ENCODE measurements around the gene IQCH.
A peak's percentile ranks its signal among the peaks of the same experiment; 100 is the strongest.

The IQCH gene

GRCh38 chr15:67303490-67304363, 49.1 kb downstream of the IQCH start:
- DNase-seq = no peak

GRCh38 chr15:67304778-67305177, 50.2 kb downstream of the IQCH start:
- DNase-seq = no peak

GRCh38 chr15:67305506-67305905, 50.9 kb downstream of the IQCH start:
- DNase-seq = no peak

GRCh38 chr15:67307156-67307555, 52.6 kb downstream of the IQCH start:
- DNase-seq = peak; percentile 24

GRCh38 chr15:67307889-67308597, 53.5 kb downstream of the IQCH start:
- no peak for DNase-seq

GRCh38 chr15:67311731-67312130, 57.1 kb downstream of the IQCH start:
- no peak for DNase-seq

GRCh38 chr15:67319961-67320360, 65.4 kb downstream of the IQCH start:
- DNase-seq = no peak

- DNase-seq = no peak
Measured at GRCh38 chr15:67321352-67321751, 66.8 kb downstream of the IQCH start.

GRCh38 chr15:67322481-67322880, 67.9 kb downstream of the IQCH start:
- peak; percentile 68 for DNase-seq

- DNase-seq = no peak
Measured at GRCh38 chr15:67327312-67327711, 72.7 kb downstream of the IQCH start.

- no peak for DNase-seq
Measured at GRCh38 chr15:67327737-67328136, 73.2 kb downstream of the IQCH start.

- DNase-seq = peak; percentile 58
Measured at GRCh38 chr15:67329984-67330733, 75.6 kb downstream of the IQCH start.

- DNase-seq = no peak
Measured at GRCh38 chr15:67331676-67332075, 77.1 kb downstream of the IQCH start.

- DNase-seq = no peak
Measured at GRCh38 chr15:67335026-67335425, 80.4 kb downstream of the IQCH start.

- no peak for DNase-seq
Measured at GRCh38 chr15:67335534-67336222, 81.1 kb downstream of the IQCH start.

GRCh38 chr15:67340630-67341029, 86.0 kb downstream of the IQCH start:
- no peak for DNase-seq

GRCh38 chr15:67341539-67341938, 87.0 kb downstream of the IQCH start:
- no peak for DNase-seq

- no peak for DNase-seq
Measured at GRCh38 chr15:67343206-67343605, 88.6 kb downstream of the IQCH start.

GRCh38 chr15:67349634-67350033, 95.0 kb downstream of the IQCH start:
- no peak for DNase-seq

- no peak for DNase-seq
Measured at GRCh38 chr15:67350042-67350441, 95.5 kb downstream of the IQCH start.

GRCh38 chr15:67358391-67358790, 103.8 kb downstream of the IQCH start:
- DNase-seq = no peak

GRCh38 chr15:67358812-67359211, 104.2 kb downstream of the IQCH start:
- DNase-seq = no peak

All from NCI-H226 (cell line).